WTC11 (cell line): ENCODE results near the gene HSPA12A. TPM values are rescaled to one million over a fixed set of nuclear protein-coding genes. Genes with fewer than 3 reads are reported as not detected.
A peak's percentile ranks its signal among the peaks of the same experiment; 100 is the strongest.

Experiments used
- ATAC-seq: fragments of 200-7000 bp; cut with Tn5 transposase; 2 replicates; pipeline ENCODE4 v1.10.0; 2021; ENCODE audit warnings: mild to moderate bottlenecking, moderate library complexity
- CTCF ChIA-PET: fragments of 300-600 bp; sonication (Branson Sonifier 250); formaldehyde crosslinking; loops from one replicate; lab custom pipeline; 2021; ENCODE audit warnings: antibody characterized with exemption; lab: Charles Lee
- POLR2A ChIA-PET: fragments of 350-600 bp; sonication (Branson Sonifier 250); formaldehyde crosslinking; loops from one replicate; lab custom pipeline; 2021; ENCODE audit warnings: antibody characterized with exemption; lab: Charles Lee
- DNase-seq: peaks from one replicate; pipeline ENCODE4 v3.0.0; 2021; ENCODE audit warnings: low spot score
- H3K27ac Mint-ChIP-seq: 2 replicates; pipeline ENCODE4 v1.8.0; 2021; ENCODE audit warnings: mixed read lengths
- H3K27me3 Mint-ChIP-seq: 2 replicates; pipeline ENCODE4 v1.8.0; 2021; ENCODE audit warnings: low read depth, mild to moderate bottlenecking, moderate library complexity, mixed read lengths
- H3K36me3 Mint-ChIP-seq: 2 replicates; pipeline ENCODE4 v1.8.0; 2021; ENCODE audit warnings: mixed read lengths
- H3K4me1 Mint-ChIP-seq: 2 replicates; pipeline ENCODE4 v1.8.0; 2022; ENCODE audit warnings: mixed read lengths
- H3K4me3 Mint-ChIP-seq: 2 replicates; pipeline ENCODE4 v1.8.0; 2021; ENCODE audit warnings: mild to moderate bottlenecking, moderate library complexity, mixed read lengths
- H3K9me3 Mint-ChIP-seq: 2 replicates; pipeline ENCODE4 v1.8.0; 2021; ENCODE audit warnings: mixed read lengths
- AFF4 ChIP-seq: sonication (generic); formaldehyde crosslinking; IDR thresholded peaks from 2 replicates; pipeline ENCODE4 v1.8.1; 2023; ENCODE audit warnings: mild to moderate bottlenecking, missing genetic modification reagents, borderline replicate concordance
- CREB1 ChIP-seq: sonication (generic); formaldehyde crosslinking; IDR thresholded peaks from 2 replicates; pipeline ENCODE4 v1.8.0; 2023; ENCODE audit warnings: mild to moderate bottlenecking, missing genetic modification reagents
- ESRRA ChIP-seq: sonication (generic); formaldehyde crosslinking; IDR thresholded peaks from 2 replicates; pipeline ENCODE4 v1.8.1; 2022; ENCODE audit warnings: mild to moderate bottlenecking, missing genetic modification reagents, borderline replicate concordance
- FOXP1 ChIP-seq: sonication (generic); formaldehyde crosslinking; IDR thresholded peaks from 2 replicates; pipeline ENCODE4 v1.8.0; 2022; ENCODE audit warnings: missing genetic modification reagents, mild to moderate bottlenecking, moderate library complexity, borderline replicate concordance
- GABPB1 ChIP-seq: sonication (generic); formaldehyde crosslinking; IDR thresholded peaks from 2 replicates; pipeline ENCODE4 v1.8.1; 2023; ENCODE audit warnings: mild to moderate bottlenecking, missing genetic modification reagents
- NFYB ChIP-seq: sonication (generic); formaldehyde crosslinking; conservative IDR thresholded peaks from 2 replicates; pipeline ENCODE4 v1.8.0; 2022; ENCODE audit warnings: low read depth, missing genetic modification reagents
- NR2C2 ChIP-seq: sonication (generic); formaldehyde crosslinking; IDR thresholded peaks from 2 replicates; pipeline ENCODE4 v1.8.0; 2022; ENCODE audit warnings: mild to moderate bottlenecking, missing genetic modification reagents
- NR3C1 ChIP-seq: sonication (generic); formaldehyde crosslinking; conservative IDR thresholded peaks from 2 replicates; pipeline ENCODE4 v1.8.1; 2023; ENCODE audit warnings: low read depth, mild to moderate bottlenecking, missing genetic modification reagents
- PRRX2 ChIP-seq: fragments of 250-450 bp; sonication (Bioruptor Pico); IDR thresholded peaks from 2 replicates; pipeline ENCODE4 v1.8.0; 2021; ENCODE audit warnings: mild to moderate bottlenecking
- TEAD4 ChIP-seq: sonication (generic); formaldehyde crosslinking; IDR thresholded peaks from 2 replicates; pipeline ENCODE4 v1.8.0; 2022; ENCODE audit warnings: mild to moderate bottlenecking, missing genetic modification reagents
- ZNF121 ChIP-seq: sonication (generic); formaldehyde crosslinking; IDR thresholded peaks from 2 replicates; pipeline ENCODE4 v1.8.0; 2023; ENCODE audit warnings: missing genetic modification reagents
- ZNF281 ChIP-seq: sonication (generic); formaldehyde crosslinking; IDR thresholded peaks from 2 replicates; pipeline ENCODE4 v1.8.0; 2023; ENCODE audit warnings: mild to moderate bottlenecking, missing genetic modification reagents
- ZNF423 ChIP-seq: fragments of 250-450 bp; sonication (Bioruptor Pico); IDR thresholded peaks from 2 replicates; pipeline ENCODE4 v2.1.2; 2022; ENCODE audit warnings: mild to moderate bottlenecking, moderate library complexity
- total RNA-seq: library from RNA; stranded (reverse); gene quantifications from 3 replicates; pipeline ENCODE4 v1.2.3, GENCODE V29; 2021
- TF ChIP-seq, protein P1 (sequence below): fragments of 250-450 bp; sonication (Bioruptor Pico); conservative IDR thresholded peaks from 2 replicates; pipeline ENCODE4 v1.9.0; 2021; ENCODE audit warnings: mild to moderate bottlenecking
- TF ChIP-seq, protein P2 (sequence below): sonication (generic); formaldehyde crosslinking; IDR thresholded peaks from 2 replicates; pipeline ENCODE4 v1.8.1; 2023; ENCODE audit warnings: mild to moderate bottlenecking, missing genetic modification reagents, moderate library complexity
- TF ChIP-seq, protein P3 (sequence below): sonication (generic); formaldehyde crosslinking; IDR thresholded peaks from 2 replicates; pipeline ENCODE4 v1.8.1; 2022; ENCODE audit warnings: low read depth, missing genetic modification reagents, borderline replicate concordance
- TF ChIP-seq, protein P4 (sequence below): fragments of 250-450 bp; sonication (Bioruptor Pico); IDR thresholded peaks from 2 replicates; pipeline ENCODE4 v2.1.2; 2022; ENCODE audit warnings: mild to moderate bottlenecking, moderate library complexity
- TF ChIP-seq, protein P5 (sequence below): sonication (generic); formaldehyde crosslinking; IDR thresholded peaks from 2 replicates; pipeline ENCODE4 v1.8.0; 2023; ENCODE audit warnings: missing genetic modification reagents

Gene HSPA12A
- total RNA-seq, 1 experiment from 2014 or later, result 7.2 TPM

DNA sequence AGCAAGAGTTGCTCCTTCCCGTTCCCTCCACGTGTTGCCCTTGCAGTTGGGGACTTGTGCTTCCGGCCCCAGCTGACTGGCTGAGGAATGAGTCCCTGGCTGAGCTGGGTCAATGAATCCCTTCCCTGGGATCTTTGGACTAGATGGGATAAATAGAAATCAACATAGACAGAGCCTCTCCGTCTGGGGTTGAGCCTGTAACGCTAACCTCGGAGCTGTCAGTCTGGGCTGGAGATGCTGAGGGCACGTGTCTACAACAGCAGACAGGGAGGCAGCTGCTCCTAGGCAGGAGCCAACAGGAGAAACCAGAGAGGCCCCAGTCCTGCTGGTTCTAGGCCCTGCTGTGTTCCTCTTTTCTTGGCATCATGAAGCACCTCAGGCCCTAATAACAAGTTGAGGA is 42.3 kb upstream of the HSPA12A start (continued):
- TF ChIP-seq, protein P1, sequence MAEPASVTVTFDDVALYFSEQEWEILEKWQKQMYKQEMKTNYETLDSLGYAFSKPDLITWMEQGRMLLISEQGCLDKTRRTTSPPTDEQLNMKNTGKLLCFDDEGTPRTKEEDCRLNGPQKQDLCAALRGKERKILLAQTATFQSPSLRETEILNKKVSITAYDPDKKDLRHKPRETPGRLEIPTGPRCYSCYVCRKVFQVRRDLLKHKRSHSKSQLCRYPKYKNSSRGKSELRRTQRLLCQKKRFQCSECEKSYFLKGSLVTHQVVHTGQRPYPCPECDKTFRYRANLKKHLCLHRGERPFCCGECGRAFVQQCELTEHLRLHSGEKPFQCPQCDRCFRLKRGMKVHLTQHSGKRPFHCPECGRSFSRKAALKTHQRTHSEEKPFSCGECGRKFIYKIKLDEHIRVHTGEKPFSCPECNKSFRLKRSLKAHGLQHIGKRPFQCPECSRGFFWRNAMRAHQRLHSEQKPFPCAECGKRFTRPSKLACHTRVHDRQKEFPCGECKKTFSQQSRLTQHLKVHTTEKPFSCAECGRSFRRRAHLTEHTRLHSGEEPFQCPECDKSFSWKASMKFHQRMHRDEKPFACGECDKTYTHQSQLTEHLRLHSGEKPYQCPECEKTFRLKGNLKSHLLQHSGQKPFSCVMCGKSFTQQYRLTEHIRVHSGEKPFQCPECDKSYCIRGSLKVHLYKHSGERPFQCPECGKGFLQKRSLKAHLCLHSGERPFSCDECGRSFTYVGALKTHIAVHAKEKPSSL (CRISPR knock-in tag), result no peak

- ChIA-PET CTCF (interaction anchor here (1.5 to 1.8 kb wide), 2 partner anchors 157 to 391 kb away, joined by 4 to 5 read pairs; no protein-coding TSS in a partner anchor), POLR2A (no interaction called here)
- ATAC-seq (no peak), DNase-seq (no peak)
- H3K4me1 Mint-ChIP-seq, result peaks cover 10% of the 10 kb centered on the region; the same call in 1 of the 2 replicates
- 0 out of 2 replicates have a peak, but pooled peaks cover 8% of the 10 kb centered on the region for H3K27me3 Mint-ChIP-seq
- H3K27ac Mint-ChIP-seq, result no peak overlapping the region
- H3K9me3 Mint-ChIP-seq, result no peaks in the 10 kb centered on the region
- no peak overlapping the region for H3K4me3 Mint-ChIP-seq
- H3K36me3 Mint-ChIP-seq, result no peaks in the 10 kb centered on the region
- TF ChIP-seq, protein P2, sequence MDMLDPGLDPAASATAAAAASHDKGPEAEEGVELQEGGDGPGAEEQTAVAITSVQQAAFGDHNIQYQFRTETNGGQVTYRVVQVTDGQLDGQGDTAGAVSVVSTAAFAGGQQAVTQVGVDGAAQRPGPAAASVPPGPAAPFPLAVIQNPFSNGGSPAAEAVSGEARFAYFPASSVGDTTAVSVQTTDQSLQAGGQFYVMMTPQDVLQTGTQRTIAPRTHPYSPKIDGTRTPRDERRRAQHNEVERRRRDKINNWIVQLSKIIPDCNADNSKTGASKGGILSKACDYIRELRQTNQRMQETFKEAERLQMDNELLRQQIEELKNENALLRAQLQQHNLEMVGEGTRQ (CRISPR knock-in tag), result peak; percentile 56
- TF ChIP-seq NFYB (CRISPR knock-in tag) (peak; percentile 41; the same call in 1 of the 2 replicates), GABPB1 (CRISPR knock-in tag) (no peak)
- TF ChIP-seq, all 79 proteins: peak for 2
Observed at GRCh38 chr10:116784035-116784434, 41.7 kb upstream of the HSPA12A start.

DNA sequence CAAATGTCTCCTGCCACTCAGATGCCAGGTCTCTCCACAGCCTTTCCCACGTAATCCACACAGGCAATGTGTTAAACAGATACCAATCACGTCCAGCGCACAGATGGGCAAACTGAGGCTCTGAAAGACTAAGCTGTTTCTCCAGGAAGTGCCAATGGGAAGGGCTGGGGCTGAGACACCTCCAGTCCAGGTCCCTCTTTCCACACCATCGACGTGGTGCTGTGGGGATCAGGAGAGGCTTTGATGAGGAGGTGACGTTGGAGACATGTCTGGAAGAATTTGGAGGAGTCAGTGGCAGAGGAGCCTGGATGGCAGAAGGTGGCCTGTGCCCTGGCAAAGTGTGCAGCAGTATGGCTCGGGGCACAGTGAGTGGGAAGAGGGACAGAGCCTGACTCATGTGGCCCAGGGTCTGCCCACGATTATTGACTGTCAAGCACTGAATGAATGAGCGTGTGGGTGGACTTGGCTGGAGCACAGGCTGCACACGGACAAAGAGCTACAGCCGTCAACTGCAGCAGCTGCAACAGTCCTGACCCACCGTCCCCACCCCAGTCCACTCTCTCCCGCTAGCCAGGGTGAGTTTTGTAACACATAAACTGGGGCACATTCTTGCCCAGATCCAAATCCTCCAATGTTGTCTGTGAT is 40.8 kb upstream of the HSPA12A start:
- Mint-ChIP-seq H3K4me3 (no peak overlapping the region), H3K4me1 (peaks cover 7% of the 10 kb centered on the region; the same call in 1 of the 2 replicates)
- TF ChIP-seq, protein P3, sequence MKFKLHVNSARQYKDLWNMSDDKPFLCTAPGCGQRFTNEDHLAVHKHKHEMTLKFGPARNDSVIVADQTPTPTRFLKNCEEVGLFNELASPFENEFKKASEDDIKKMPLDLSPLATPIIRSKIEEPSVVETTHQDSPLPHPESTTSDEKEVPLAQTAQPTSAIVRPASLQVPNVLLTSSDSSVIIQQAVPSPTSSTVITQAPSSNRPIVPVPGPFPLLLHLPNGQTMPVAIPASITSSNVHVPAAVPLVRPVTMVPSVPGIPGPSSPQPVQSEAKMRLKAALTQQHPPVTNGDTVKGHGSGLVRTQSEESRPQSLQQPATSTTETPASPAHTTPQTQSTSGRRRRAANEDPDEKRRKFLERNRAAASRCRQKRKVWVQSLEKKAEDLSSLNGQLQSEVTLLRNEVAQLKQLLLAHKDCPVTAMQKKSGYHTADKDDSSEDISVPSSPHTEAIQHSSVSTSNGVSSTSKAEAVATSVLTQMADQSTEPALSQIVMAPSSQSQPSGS (CRISPR knock-in tag), result no peak
- TF ChIP-seq CREB1 (CRISPR knock-in tag) (no peak), ZNF423 (CRISPR knock-in tag) (no peak), TEAD4 (CRISPR knock-in tag) (no peak), ZNF281 (CRISPR knock-in tag) (no peak), ZNF121 (CRISPR knock-in tag) (no peak), NR2C2 (CRISPR knock-in tag) (no peak), NR3C1 (CRISPR knock-in tag) (no peak), FOXP1 (no peak), AFF4 (CRISPR knock-in tag) (no peak), ESRRA (CRISPR knock-in tag) (no peak), PRRX2 (CRISPR knock-in tag) (no peak)
- TF ChIP-seq, protein P4, sequence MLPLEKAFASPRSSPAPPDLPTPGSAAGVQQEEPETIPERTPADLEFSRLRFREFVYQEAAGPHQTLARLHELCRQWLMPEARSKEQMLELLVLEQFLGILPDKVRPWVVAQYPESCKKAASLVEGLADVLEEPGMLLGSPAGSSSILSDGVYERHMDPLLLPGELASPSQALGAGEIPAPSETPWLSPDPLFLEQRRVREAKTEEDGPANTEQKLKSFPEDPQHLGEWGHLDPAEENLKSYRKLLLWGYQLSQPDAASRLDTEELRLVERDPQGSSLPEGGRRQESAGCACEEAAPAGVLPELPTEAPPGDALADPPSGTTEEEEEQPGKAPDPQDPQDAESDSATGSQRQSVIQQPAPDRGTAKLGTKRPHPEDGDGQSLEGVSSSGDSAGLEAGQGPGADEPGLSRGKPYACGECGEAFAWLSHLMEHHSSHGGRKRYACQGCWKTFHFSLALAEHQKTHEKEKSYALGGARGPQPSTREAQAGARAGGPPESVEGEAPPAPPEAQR (CRISPR knock-in tag), result no peak
- TF ChIP-seq, protein P5, sequence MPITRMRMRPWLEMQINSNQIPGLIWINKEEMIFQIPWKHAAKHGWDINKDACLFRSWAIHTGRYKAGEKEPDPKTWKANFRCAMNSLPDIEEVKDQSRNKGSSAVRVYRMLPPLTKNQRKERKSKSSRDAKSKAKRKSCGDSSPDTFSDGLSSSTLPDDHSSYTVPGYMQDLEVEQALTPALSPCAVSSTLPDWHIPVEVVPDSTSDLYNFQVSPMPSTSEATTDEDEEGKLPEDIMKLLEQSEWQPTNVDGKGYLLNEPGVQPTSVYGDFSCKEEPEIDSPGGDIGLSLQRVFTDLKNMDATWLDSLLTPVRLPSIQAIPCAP (CRISPR knock-in tag), result no peak
- TF ChIP-seq, all 79 proteins: peak for 0
- Mint-ChIP-seq H3K27me3 (0 out of 2 replicates have a peak, but pooled peaks cover 8% of the 10 kb centered on the region), H3K27ac (no peak overlapping the region), H3K9me3 (no peaks in the 10 kb centered on the region), H3K36me3 (no peaks in the 10 kb centered on the region)
- no peak for ATAC-seq
- DNase-seq, result no peak
- ChIA-PET CTCF (no interaction called here), POLR2A (no interaction called here)
